H1 (cell line): ENCODE measurements around the gene ZNF691. TPM values are rescaled to one million over a fixed set of nuclear protein-coding genes. Genes with fewer than 3 reads are reported as not detected.
A peak's percentile ranks its signal among the peaks of the same experiment; 100 is the strongest.

ENCODE experiments used
- CTCF ChIA-PET: fragments of 300-600 bp; sonication (Branson Sonifier 250); formaldehyde crosslinking; loops from one replicate; lab custom pipeline; 2021; ENCODE audit not compliant: partially characterized antibody; lab: Charles Lee
- POLR2A ChIA-PET: fragments of 300-600 bp; sonication (Branson Sonifier 250); formaldehyde crosslinking; loops from one replicate; lab custom pipeline; 2021; ENCODE audit warnings: inconsistent platforms; ENCODE audit not compliant: partially characterized antibody; lab: Charles Lee
- DNase-seq, 2 experiments: peaks; one replicate each; pipeline versions ENCODE4 v3.0.0 to v3.0.0-alpha.2; 2010 to 2022; ENCODE audit warnings: low spot score in 2 of 2, low read depth in 1 of 2, mixed read lengths in 1 of 2
- FAIRE-seq: peaks from 2 replicates; lab custom pipeline; 2011; peaks lifted over from hg19 to GRCh38; lab: Jason Lieb, UNC
- H2AFZ ChIP-seq: 2 replicates; pipeline ENCODE4 v1.8.1; 2012; ENCODE audit warnings: low read length, inconsistent platforms
- H2AK5ac ChIP-seq: 2 replicates; pipeline ENCODE4 v1.6.1; 2013; ENCODE audit warnings: low read depth, low read length
- H2BK120ac ChIP-seq: replicated peaks from 2 replicates; pipeline ENCODE3; 2013; ENCODE audit warnings: low read depth, low read length, inconsistent platforms
- H2BK12ac ChIP-seq: 2 replicates; pipeline ENCODE4 v1.6.1; 2013; ENCODE audit warnings: low read depth, low read length
- H2BK15ac ChIP-seq: 2 replicates; pipeline ENCODE4 v1.6.1; 2013; ENCODE audit warnings: low read length
- H2BK20ac ChIP-seq: 2 replicates; pipeline ENCODE4 v1.6.1; 2013; ENCODE audit warnings: low read length
- H2BK5ac ChIP-seq: 2 replicates; pipeline ENCODE4 v1.6.1; 2013; ENCODE audit warnings: low read depth, low read length
- H3K14ac ChIP-seq: 2 replicates; pipeline ENCODE4 v1.6.1; 2013; ENCODE audit warnings: inconsistent platforms; ENCODE audit not compliant: insufficient read length
- H3K18ac ChIP-seq: 2 replicates; pipeline ENCODE4 v1.6.1; 2013; ENCODE audit warnings: low read length; ENCODE audit errors: extremely low read depth
- H3K23ac ChIP-seq: 2 replicates; pipeline ENCODE4 v1.6.1; 2013; ENCODE audit warnings: inconsistent platforms; ENCODE audit not compliant: insufficient read length
- H3K23me2 ChIP-seq: 2 replicates; pipeline ENCODE4 v1.6.1; 2013; ENCODE audit warnings: low read depth, low read length
- H3K27ac ChIP-seq: 2 replicates; pipeline ENCODE4 v1.6.1; 2011; ENCODE audit warnings: low read depth, low read length, inconsistent platforms
- H3K27me3 ChIP-seq, 4 experiments: replicated peaks in 1 of 4; 1 replicate in 1 of 4; 2 replicates in 3 of 4; pipeline versions ENCODE4 v1.6.1 to v1.8.1; 2011 to 2013; ENCODE audit warnings: low read length in 3 of 4, mild to moderate bottlenecking in 3 of 4, inconsistent platforms in 2 of 4, mixed read lengths in 2 of 4, moderate library complexity in 1 of 4; ENCODE audit not compliant: control insufficient read depth in 3 of 4, insufficient read depth in 3 of 4; ENCODE audit errors: extremely low read depth in 1 of 4
- H3K36me3 ChIP-seq, 4 experiments: 2 replicates each; pipeline versions ENCODE4 v1.6.1 to v1.8.1; 2011 to 2013; ENCODE audit warnings: mild to moderate bottlenecking in 4 of 4, low read length in 3 of 4, moderate library complexity in 2 of 4, control low read depth in 1 of 4, inconsistent platforms in 1 of 4; ENCODE audit not compliant: insufficient read depth in 4 of 4, control insufficient read depth in 2 of 4
- H3K4ac ChIP-seq: replicated peaks from 2 replicates; pipeline ENCODE3; 2013; ENCODE audit warnings: low read length, low read depth, mixed read lengths, inconsistent platforms; ENCODE audit not compliant: insufficient read length
- H3K4me1 ChIP-seq, 4 experiments: replicated peaks in 1 of 4; 1 replicate in 1 of 4; 2 replicates in 3 of 4; pipeline versions ENCODE4 v1.6.1 to v1.8.1; 2011 to 2013; ENCODE audit warnings: low read length in 3 of 4, inconsistent platforms in 2 of 4, mixed read lengths in 1 of 4; ENCODE audit not compliant: insufficient read depth in 4 of 4, control insufficient read depth in 3 of 4
- H3K4me2 ChIP-seq, 2 experiments: 2 replicates each; pipeline versions ENCODE4 v1.6.1 to v1.8.1; 2011 to 2013; ENCODE audit warnings: low read depth in 2 of 2, low read length in 2 of 2, control low read depth in 1 of 2, inconsistent platforms in 1 of 2, mild to moderate bottlenecking in 1 of 2; ENCODE audit not compliant: insufficient read depth in 1 of 2
- H3K4me3 ChIP-seq, 4 experiments: fragments of 200-600, 300-600 bp in 1 of 4; sonication (generic), shearing (Covaris generic), sonication (Bioruptor Twin) in 1 of 4; 2 replicates each; pipeline versions ENCODE4 v1.5.1 to v1.8.1; 2011 to 2016; ENCODE audit warnings: low read length in 4 of 4, low read depth in 3 of 4, control low read depth in 2 of 4, inconsistent platforms in 2 of 4, mild to moderate bottlenecking in 2 of 4, mixed read lengths in 1 of 4, moderate library complexity in 1 of 4; ENCODE audit not compliant: insufficient read depth in 2 of 4; ENCODE audit errors: extremely low read depth in 1 of 4
- H3K56ac ChIP-seq: replicated peaks from 2 replicates; pipeline ENCODE3; 2013; ENCODE audit warnings: low read depth, mild to moderate bottlenecking, mixed read lengths, low read length, inconsistent platforms; ENCODE audit not compliant: insufficient read length
- H3K79me1 ChIP-seq: 2 replicates; pipeline ENCODE4 v1.6.1; 2013; ENCODE audit warnings: low read depth, low read length, control low read depth
- H3K79me2 ChIP-seq, 2 experiments: 2 replicates each; pipeline versions ENCODE4 v1.6.1 to v1.8.1; 2012 to 2013; ENCODE audit warnings: low read length in 2 of 2, mild to moderate bottlenecking in 2 of 2, inconsistent platforms in 1 of 2; ENCODE audit not compliant: insufficient read depth in 2 of 2, control insufficient read depth in 1 of 2
- H3K9ac ChIP-seq, 4 experiments: replicated peaks in 1 of 4; 1 replicate in 1 of 4; 2 replicates in 3 of 4; pipeline versions ENCODE4 v1.6.1 to v1.8.1; 2011 to 2013; ENCODE audit warnings: low read depth in 3 of 4, low read length in 3 of 4, control low read depth in 2 of 4, mild to moderate bottlenecking in 2 of 4, moderate library complexity in 2 of 4, inconsistent platforms in 1 of 4; ENCODE audit errors: extremely low read depth in 1 of 4
- H3K9me3 ChIP-seq, 2 experiments: 2 replicates each; pipeline versions ENCODE4 v1.6.1 to v1.8.1; 2012 to 2013; ENCODE audit warnings: mild to moderate bottlenecking in 2 of 2, moderate library complexity in 2 of 2, control low read depth in 1 of 2, inconsistent platforms in 1 of 2, low read depth in 1 of 2, low read length in 1 of 2, mixed read lengths in 1 of 2; ENCODE audit not compliant: insufficient read depth in 2 of 2
- H4K20me1 ChIP-seq, 2 experiments: replicated peaks in 1 of 2; 2 replicates each; pipeline versions ENCODE3 to v1.8.1; 2011 to 2013; ENCODE audit warnings: inconsistent platforms in 2 of 2, low read length in 2 of 2, mild to moderate bottlenecking in 1 of 2; ENCODE audit not compliant: insufficient read depth in 2 of 2, control insufficient read depth in 1 of 2
- H4K5ac ChIP-seq: 2 replicates; pipeline ENCODE4 v1.6.1; 2013; ENCODE audit warnings: low read length, low read depth, mixed read lengths, inconsistent platforms; ENCODE audit not compliant: insufficient read length
- H4K8ac ChIP-seq: 2 replicates; pipeline ENCODE4 v1.8.0; 2013; ENCODE audit warnings: mild to moderate bottlenecking, moderate library complexity, low read length, inconsistent platforms; ENCODE audit not compliant: insufficient read depth; ENCODE audit errors: extremely low read depth
- H4K91ac ChIP-seq: replicated peaks from 2 replicates; pipeline ENCODE3; 2013; ENCODE audit warnings: low read length, mixed read lengths, inconsistent platforms; ENCODE audit not compliant: insufficient read length
- ASH2L ChIP-seq: fragments of 200-600, 300-600 bp; sonication (generic); IDR thresholded peaks from one replicate; pipeline ENCODE4 v1.7.1; 2017; ENCODE audit warnings: low read length
- ATF2 ChIP-seq: IDR thresholded peaks from 2 replicates; pipeline ENCODE4 v1.6.1; 2012; ENCODE audit warnings: low read length, inconsistent platforms
- ATF3 ChIP-seq: IDR thresholded peaks from 2 replicates; pipeline ENCODE4 v1.6.1; 2011; ENCODE audit warnings: low read depth, mild to moderate bottlenecking, low read length; ENCODE audit not compliant: insufficient read depth
- E2F6 ChIP-seq: IDR thresholded peaks from 2 replicates; pipeline ENCODE4 v1.6.1; 2012; ENCODE audit warnings: inconsistent platforms
- RBBP5 ChIP-seq: IDR thresholded peaks from 2 replicates; pipeline ENCODE4 v1.7.1; 2012; ENCODE audit warnings: low read depth, mild to moderate bottlenecking, inconsistent platforms, low read length, moderate library complexity, borderline replicate concordance
- SRF ChIP-seq: IDR thresholded peaks from 2 replicates; pipeline ENCODE4 v1.6.1; 2011; ENCODE audit warnings: mild to moderate bottlenecking, low read depth, low read length, moderate library complexity
- SUZ12 ChIP-seq: fragments of 200-600 bp; sonication (generic); IDR thresholded peaks from 2 replicates; pipeline ENCODE4 v1.6.1; 2012; ENCODE audit warnings: mild to moderate bottlenecking, inconsistent platforms, low read length, moderate library complexity, mixed read lengths
- TEAD4 ChIP-seq: IDR thresholded peaks from 2 replicates; pipeline ENCODE4 v1.6.1; 2012; ENCODE audit warnings: low read depth, low read length, inconsistent platforms, mixed read lengths
- WGBS, 2 experiments: shearing (Covaris generic) in 1 of 2; methylation state at CpG; one replicate each; pipeline versions ENCODE4 v1.1.6 to v1.1.7; 2013 to 2015; ENCODE audit warnings: low lambda C conversion rate in 2 of 2, mixed read lengths in 2 of 2, inconsistent platforms in 1 of 2, low coverage in 1 of 2, missing lambda C conversion rate in 1 of 2; ENCODE audit not compliant: insufficient replicate concordance in 2 of 2, insufficient coverage in 1 of 2, insufficient read length in 1 of 2; ENCODE audit errors: extremely low coverage in 1 of 2, missing lambda C conversion rate in 1 of 2; 5-methylcytosine and 5-hydroxymethylcytosine counted together
- polyA plus RNA-seq, 7 experiments: library from polyadenylated mRNA; depleted of rRNA in 3 of 7; stranded (reverse) in 5 of 7; unstranded in 2 of 7; fragments of >200 nt in 5 of 7; fragments of 200-250 nt in 2 of 7; gene quantifications; 1 replicate in 5 of 7; 2 replicates in 1 of 7; 4 replicates in 1 of 7; pipeline versions ENCODE4 v1.2.1 to v1.2.3, GENCODE V29; 2011 to 2013; ENCODE audit warnings: missing spikeins in 2 of 7, mixed read lengths in 2 of 7
- total RNA-seq: library from RNA; stranded (reverse); fragmentation: NEBNext Ultra II Directional; extraction: Animal tissue kit (Norgen Biotek cat#: 25700); gene quantifications from 2 replicates; pipeline ENCODE4 v1.2.1, GENCODE V29; 2021

ZNF691 gene
- total and polyA plus RNA-seq, 2 of the 8 experiments (the other 6 are each of a cell fraction or from before 2014, with no cell fraction given): 19.5 TPM

- peak in 1 of 2 experiments; percentile 34 for DNase-seq
- ChIA-PET POLR2A (interaction anchor here (0.8 to 5.5 kb wide), 5 partner anchors 8 to 368 kb away, joined by 3 to 21 read pairs (median 3); partner anchors contain the start of genes ERMAP, SVBP and ZNF691), CTCF (interaction anchor here (1.0 to 1.2 kb wide), 3 partner anchors 15 to 47 kb away, joined by 3 to 4 read pairs (median 3); no protein-coding TSS in a partner anchor)
- no peak overlapping the region for H3K14ac ChIP-seq
- H3K23ac ChIP-seq: no peak overlapping the region
- no peaks in the 10 kb centered on the region for H4K20me1 ChIP-seq
- no peak overlapping the region for H2AFZ ChIP-seq
- H3K9me3 ChIP-seq: no peaks in the 10 kb centered on the region
- FAIRE-seq: peak; percentile 36
- no peak overlapping the region for H3K4ac ChIP-seq
- no peaks in the 10 kb centered on the region for H3K23me2 ChIP-seq
- no peaks in the 10 kb centered on the region for H3K27me3 ChIP-seq
- H2BK120ac ChIP-seq: no peak overlapping the region
- H3K79me2 ChIP-seq: no peaks in the 10 kb centered on the region
- H2BK20ac ChIP-seq: no peak overlapping the region
- H3K9ac ChIP-seq: no peak overlapping the region; a peak in 1 of 7 replicates
- no peak overlapping the region for H3K27ac ChIP-seq
- H3K4me1 ChIP-seq: peaks cover 0 to 3% (median 1%) of the 10 kb centered on the region in 4 experiments; a peak in 1 of 7 replicates
- H3K4me2 ChIP-seq: no peak overlapping the region
- no peak overlapping the region for H3K18ac ChIP-seq
- WGBS, 2 experiments: 86% methylated on average over 10 of the region's 10 CpGs; no CpG with 5 or more reads in 1 of the 2 experiments
- no peaks in the 10 kb centered on the region for H3K36me3 ChIP-seq
- no peak overlapping the region for H2BK15ac ChIP-seq
- no peak overlapping the region for H4K5ac ChIP-seq
- no peak overlapping the region for H3K56ac ChIP-seq
- H2BK5ac ChIP-seq: no peak overlapping the region
- peak overlapping the region; percentile 77 for H4K8ac ChIP-seq
- H2BK12ac ChIP-seq: no peak overlapping the region
- no peak overlapping the region for H3K4me3 ChIP-seq
- peak overlapping the region; percentile 6 for H4K91ac ChIP-seq
- H3K79me1 ChIP-seq: no peaks in the 10 kb centered on the region
- no peak overlapping the region for H2AK5ac ChIP-seq
- TF ChIP-seq E2F6 (no peak), SRF (no peak), ATF3 (no peak), ASH2L (no peak), RBBP5 (no peak), SUZ12 (no peak), ATF2 (no peak), TEAD4 (no peak)
Observed at GRCh38 chr1:42825036-42825851, 21.2 kb upstream of the ZNF691 start.
